HEK293 (cell line): ENCODE measurements around the gene ATP6V1G1.

Experiments used
- ZNF23 ChIP-seq: fragments of 450-650 bp; formaldehyde crosslinking; IDR thresholded peaks from 2 replicates; pipeline ENCODE4 v1.5.1; 2016; ENCODE audit warnings: missing biosample characterization, missing genetic modification characterization, borderline replicate concordance
- TF ChIP-seq, protein P1 (sequence below): fragments of 450-650 bp; formaldehyde crosslinking; IDR thresholded peaks from 2 replicates; pipeline ENCODE4 v1.5.1; 2016; ENCODE audit warnings: missing biosample characterization, missing genetic modification characterization
- TF ChIP-seq, protein P2 (sequence below): IDR thresholded peaks from 2 replicates; pipeline ENCODE4 v1.6.1; 2011; ENCODE audit warnings: mild to moderate bottlenecking, low read depth, low read length, borderline replicate concordance

DNA sequence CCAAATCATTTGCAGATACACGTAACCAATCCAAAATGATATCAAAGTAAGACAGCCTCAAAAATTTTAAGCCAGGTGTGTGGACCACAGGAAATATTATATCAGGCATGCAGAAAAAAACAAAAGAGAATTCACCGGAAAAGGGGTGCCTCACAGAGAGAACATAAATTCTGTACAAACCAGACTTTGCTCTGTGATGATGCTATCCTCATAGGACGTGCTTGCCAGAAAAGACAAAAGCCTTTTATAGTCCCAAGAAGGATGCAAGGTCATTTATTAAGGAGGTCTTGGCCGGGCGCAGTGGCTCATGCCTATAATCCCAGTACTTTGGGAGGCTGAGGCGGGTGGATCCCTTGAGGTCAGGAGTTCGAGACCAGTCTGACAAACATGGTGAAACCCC lies 16.8 kb upstream of the ATP6V1G1 start:
- TF ChIP-seq, protein P1, sequence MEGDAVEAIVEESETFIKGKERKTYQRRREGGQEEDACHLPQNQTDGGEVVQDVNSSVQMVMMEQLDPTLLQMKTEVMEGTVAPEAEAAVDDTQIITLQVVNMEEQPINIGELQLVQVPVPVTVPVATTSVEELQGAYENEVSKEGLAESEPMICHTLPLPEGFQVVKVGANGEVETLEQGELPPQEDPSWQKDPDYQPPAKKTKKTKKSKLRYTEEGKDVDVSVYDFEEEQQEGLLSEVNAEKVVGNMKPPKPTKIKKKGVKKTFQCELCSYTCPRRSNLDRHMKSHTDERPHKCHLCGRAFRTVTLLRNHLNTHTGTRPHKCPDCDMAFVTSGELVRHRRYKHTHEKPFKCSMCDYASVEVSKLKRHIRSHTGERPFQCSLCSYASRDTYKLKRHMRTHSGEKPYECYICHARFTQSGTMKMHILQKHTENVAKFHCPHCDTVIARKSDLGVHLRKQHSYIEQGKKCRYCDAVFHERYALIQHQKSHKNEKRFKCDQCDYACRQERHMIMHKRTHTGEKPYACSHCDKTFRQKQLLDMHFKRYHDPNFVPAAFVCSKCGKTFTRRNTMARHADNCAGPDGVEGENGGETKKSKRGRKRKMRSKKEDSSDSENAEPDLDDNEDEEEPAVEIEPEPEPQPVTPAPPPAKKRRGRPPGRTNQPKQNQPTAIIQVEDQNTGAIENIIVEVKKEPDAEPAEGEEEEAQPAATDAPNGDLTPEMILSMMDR, result no peak
- no peak for TF ChIP-seq ZNF23
- TF ChIP-seq, protein P2, sequence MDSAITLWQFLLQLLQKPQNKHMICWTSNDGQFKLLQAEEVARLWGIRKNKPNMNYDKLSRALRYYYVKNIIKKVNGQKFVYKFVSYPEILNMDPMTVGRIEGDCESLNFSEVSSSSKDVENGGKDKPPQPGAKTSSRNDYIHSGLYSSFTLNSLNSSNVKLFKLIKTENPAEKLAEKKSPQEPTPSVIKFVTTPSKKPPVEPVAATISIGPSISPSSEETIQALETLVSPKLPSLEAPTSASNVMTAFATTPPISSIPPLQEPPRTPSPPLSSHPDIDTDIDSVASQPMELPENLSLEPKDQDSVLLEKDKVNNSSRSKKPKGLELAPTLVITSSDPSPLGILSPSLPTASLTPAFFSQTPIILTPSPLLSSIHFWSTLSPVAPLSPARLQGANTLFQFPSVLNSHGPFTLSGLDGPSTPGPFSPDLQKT, result no peak
